Measurements from ENCODE around the gene RAET1G.
"Not testable (repeated sequence)": the region's sequence is repeated elsewhere in the genome, so short reads cannot be mapped to it uniquely, and the experiment has no call there.

RAET1G gene, protein sequence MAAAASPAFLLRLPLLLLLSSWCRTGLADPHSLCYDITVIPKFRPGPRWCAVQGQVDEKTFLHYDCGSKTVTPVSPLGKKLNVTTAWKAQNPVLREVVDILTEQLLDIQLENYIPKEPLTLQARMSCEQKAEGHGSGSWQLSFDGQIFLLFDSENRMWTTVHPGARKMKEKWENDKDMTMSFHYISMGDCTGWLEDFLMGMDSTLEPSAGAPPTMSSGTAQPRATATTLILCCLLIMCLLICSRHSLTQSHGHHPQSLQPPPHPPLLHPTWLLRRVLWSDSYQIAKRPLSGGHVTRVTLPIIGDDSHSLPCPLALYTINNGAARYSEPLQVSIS

DNA sequence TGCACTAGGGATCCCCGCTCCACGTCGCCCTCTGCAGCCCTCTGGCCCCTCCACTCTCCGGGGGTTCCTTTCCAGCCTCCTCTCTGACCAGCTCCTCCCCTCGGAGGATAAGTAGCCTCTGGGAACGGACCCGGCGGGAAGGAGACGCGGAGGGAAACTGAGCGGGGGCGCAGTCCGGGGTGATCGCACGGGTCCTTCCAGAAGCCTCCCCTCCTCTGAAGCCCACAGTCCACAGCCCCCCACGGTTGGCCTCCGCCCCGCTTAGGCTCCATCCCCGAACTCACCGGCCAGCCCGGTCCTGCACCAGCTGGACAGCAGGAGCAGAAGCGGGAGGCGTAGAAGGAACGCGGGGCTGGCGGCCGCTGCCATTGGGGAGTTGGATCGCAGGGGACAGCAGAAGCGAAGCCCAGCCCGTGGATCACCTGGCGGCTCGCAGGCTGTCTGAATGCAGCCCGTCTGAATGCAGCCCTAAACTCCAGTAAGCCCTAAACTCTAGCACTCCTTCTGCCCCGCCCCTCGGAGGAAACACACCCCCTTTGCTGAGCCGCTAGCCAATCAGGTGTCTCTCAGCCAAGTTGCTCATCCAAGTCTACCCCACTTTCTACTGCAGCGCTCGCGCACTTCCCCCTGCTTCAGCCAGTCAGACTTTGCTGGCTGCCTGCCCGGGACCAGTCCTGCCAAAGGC is at the start of gene RAET1G:
Gene RAET1G (minus strand): TSS at position 480 of the 685 bp plus-strand sequence. CDS start 111 bp downstream, at position 369.
- DNase-seq (ENCODE audit: low read depth, low spot score), result peak; percentile 65

DNA sequence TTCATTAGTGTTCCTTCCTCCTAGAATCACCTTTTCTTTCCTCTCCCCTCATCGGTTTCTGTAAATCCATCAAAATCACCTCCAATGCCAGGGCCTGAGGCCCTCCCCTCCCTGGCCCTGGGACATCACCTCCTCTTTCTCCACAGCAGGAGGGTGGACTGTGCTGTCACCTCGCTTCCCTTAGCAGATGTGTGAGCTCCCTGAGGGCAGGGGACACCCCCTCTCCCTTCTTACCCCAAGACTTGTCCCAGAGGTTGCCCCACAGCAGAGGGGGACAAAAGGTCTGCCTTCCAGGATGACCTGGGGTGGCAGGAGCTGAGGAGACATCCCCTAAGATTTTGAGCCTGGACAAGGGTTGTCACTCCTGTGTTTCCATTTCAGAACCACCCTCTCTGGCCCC is 46.7 kb upstream of the RAET1G start:
- DNase-seq (ENCODE audit: low read depth, low spot score), result no peak

DNA sequence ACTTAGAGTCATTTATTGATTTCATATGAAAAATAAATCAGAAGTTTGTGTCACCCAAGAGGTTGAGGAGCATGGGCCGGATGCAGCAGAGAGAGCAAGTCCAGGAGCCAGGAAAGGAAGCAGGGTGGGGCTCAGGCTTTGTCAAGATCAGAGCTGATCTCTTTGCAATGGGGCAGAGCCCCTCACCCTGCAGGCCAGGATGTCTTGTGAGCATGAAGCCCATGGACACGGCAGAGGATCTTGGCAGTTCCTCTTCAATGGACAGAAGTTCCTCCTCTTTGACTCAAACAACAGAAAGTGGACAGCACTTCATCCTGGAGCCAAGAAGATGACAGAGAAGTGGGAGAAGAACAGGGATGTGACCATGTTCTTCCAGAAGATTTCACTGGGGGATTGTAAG is 46.0 kb upstream of the RAET1G start:
- DNase-seq (ENCODE audit: low read depth, low spot score), result not testable (repeated sequence)

DNA sequence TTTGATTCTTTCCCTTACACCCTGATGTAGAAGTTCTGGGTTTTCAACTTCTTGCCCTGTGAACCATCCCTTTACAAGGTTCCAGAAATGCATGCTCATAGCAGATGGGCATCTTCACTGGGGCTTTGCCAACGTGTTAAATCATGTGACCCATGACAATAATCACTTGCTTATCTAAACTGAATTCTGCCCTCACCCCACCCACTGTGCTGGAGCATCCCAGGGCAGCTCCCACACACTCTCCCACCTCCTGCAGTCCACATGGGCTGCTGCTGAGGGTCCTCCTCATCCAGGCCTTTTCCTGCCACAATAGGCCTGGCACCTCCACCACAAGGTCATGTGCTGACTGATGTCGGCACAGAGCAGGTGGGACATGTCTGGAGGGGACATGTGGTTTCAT is 45.1 kb upstream of the RAET1G start:
- DNase-seq (ENCODE audit: low read depth, low spot score), result not testable (repeated sequence)

DNA sequence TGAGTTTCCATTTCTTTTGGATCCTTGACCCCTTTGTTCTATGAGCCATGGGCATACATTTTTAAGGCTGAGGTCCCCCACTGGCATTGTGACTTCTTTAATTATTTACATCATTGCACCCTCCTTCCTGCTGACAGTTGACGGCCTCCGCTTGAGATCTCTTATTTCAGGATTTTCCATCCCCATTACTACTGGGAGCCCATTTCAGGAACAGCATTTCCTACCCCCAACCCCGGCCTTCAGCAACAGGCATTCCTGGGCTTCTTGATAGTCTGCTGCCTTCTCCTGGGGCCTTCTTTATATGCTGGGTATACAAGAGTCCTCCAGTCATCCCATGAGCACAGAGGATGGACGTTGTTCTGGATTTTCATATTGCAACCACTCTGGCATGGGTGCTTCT is 44.7 kb upstream of the RAET1G start:
- DNase-seq (ENCODE audit: low read depth, low spot score), result no peak

DNA sequence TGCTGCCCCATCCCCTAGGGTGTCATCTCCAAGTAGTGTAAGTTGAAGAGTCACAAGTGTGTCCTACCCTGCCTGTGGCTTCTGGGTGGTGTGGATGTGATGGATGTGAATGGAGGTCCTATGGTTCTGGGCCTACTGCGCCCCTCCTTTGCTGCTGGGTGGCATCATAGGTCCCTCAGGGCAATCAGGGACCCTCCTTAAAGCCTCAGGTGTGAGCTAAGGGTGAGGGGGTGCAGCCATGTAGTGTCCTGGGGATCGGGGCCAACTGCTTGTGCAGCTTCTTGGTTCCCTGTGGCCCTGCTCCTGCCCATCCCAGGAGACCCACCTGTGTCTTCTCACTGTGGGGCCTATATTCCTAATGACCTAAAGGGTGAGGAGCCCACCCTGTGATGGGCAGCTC is 43.4 kb upstream of the RAET1G start:
- DNase-seq (ENCODE audit: low read depth, low spot score), result not testable (repeated sequence)

DNA sequence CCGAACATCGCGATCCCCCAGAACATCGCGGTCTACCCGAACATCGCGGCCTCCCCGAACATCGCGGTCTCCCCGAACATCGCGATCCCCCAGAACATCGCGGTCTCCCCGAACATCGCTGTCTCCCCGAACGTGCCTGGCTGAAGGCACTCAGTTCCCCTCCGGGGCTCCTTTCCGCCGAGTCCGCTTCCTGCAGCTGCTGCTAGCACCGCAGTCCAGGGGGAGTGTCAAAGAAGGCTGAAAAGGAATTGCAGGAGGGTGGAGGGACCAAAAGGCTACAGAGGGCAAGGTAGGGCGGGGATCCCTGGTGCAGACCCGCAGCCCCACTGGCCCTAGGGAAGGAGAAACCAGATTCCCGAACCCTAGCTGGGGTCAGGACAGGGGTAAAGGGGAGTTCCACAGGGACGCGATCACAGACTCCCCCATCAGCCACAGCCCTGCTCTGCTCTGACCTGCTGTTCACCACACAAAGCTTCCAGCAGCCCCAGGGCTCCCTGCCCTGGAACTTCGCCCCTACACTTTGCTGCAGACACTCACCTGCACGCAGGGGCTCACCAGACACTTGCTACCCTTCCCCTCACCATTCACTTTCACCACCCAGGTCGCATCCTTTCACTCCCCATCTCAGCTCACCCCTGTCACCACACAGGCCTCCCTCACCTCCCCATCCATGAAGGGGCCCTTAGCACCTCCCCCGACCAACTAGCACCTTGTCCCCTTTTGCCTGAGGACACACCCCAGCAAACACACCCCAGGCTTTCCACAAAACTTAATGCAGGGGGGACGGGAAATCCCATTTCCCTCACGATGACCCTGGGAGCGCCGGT is 42.5 kb upstream of the RAET1G start:
- DNase-seq (ENCODE audit: low read depth, low spot score), result no peak

DNA sequence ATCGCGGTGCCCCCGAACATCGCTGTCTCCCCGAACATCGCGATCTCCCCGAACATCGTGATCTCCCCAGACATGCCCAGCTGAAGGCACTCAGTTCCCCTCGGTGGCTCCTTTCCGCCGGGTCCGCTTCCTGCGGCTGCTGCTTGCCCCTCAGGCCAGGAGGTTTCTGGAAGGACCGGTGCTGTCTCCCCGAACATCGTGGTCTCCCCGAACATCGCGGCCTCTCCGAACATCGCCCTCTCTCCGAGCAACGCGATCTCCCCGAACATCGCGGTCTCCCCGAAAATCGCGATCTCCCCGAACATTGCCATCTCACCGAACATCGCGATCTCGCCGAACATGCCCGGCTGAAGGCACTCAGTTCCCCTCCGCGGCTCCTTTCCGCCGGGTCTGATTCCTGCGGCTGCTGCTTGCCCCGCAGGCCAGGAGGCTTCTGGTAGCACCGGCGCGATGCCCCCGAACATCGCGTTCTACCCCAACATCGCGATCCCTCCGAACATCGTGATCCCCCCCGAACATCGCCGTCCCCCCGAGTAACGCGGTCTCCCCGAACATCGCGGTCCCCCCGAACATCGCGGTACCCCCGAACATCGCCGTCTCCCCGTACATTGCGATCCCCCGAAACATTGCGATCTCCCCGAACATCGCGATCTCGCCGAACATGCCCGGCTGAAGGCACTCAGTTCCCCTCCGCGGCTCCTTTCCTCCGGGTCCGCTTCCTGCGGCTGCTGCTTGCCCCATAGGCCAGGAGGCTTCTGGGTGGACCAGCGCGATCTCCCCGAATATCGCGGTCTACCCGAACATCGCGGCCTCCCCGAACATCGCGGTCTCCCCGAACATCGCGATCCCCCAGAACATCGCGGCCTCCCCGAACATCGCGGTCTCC is 41.6 kb upstream of the RAET1G start:
- no peak for DNase-seq (ENCODE audit: low read depth, low spot score)

DNA sequence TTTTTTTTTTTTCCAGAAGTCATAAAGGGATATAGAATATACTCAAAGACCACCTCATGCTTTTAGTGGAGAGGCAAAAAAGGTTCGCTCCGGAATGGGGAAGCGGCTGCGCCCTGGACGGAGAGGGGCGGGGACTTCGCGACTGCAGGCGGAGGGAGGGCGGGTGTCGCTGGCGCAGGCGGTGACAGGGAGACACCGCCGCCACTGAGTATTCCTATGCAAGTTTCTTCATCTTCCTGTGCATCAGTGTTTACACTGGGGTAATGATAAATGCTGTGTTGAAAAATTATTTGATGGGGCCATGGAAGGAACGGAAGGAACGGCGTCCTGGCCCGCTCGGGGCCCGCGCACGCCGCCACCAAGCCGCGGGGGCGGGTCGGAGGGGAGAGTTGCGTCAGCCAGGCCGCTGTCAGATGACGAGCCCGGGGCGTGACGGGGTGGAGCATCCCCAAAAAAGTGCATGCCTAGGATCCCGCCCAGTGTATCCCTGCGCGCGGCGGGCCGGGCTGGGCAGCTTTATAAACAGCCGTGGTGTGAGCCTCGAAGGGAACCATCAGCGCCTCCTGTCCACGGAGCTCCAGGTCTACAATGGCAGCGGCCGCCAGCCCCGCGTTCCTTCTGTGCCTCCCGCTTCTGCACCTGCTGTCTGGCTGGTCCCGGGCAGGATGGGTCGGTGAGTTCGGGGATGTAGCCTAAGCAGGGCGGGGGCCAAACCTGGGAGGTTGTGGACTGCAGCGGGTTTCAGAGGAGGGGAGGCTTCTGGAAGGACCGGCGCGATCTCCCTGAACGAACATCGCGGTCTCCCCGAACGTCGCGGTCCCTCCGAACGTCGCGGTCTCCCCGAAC is 40.8 kb upstream of the RAET1G start, which contains the start of gene ULBP1:
Gene ULBP1 (plus strand): TSS at position 482 of the 846 bp plus-strand sequence. CDS start 107 bp downstream, at position 589.
- DNase-seq (ENCODE audit: low read depth, low spot score), result no peak

DNA sequence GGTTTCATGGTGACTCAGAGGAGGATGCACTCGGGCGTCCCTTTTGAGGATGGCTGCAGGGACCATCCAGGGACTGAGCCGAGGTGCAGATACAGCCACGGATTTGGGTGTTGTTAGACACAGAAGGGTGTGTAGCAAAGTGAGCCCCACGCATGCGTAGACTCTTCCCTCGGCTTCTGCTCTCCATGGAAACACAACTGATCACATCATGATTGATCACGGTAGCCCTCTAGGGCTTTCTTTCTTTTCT is 40.2 kb upstream of the RAET1G start:
- DNase-seq (ENCODE audit: low read depth, low spot score), result no peak

DNA sequence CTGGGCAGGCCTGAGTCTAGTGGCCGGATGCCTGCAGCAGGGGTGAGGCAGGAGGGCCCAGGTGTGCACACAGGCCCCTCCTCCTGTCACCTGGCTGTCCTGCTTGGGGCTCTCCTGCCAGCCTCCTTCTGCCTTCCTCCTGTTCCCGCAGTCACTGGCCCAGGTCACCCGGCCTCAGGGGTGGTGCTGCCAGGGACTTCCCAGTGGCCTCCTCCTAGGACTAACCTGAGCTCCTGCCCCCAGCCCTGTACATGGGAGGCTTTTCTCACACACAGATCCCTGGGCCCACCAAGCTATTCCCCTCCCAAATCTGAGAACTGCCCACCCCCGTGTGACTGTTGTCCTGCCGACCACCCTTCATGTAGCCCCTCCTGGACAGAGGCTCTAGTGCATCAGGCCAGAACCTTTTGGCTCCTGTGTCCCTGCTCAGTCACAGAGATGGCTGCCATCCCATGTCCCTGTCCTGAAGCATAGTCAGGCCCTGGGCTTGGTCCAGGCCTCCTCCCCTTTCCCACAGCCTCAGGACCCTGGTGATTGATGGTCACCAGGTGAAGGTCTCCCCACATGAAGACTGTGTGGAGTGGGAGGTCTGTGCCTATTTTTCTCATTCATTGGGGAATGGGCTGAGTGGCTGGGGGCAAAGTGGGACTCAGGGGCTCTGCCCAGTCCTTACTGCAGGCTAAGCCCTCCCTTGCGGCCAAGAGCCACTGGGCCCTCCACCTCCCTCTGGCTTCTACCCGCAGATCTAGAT is 39.7 kb upstream of the RAET1G start:
- no peak for DNase-seq (ENCODE audit: low read depth, low spot score)

DNA sequence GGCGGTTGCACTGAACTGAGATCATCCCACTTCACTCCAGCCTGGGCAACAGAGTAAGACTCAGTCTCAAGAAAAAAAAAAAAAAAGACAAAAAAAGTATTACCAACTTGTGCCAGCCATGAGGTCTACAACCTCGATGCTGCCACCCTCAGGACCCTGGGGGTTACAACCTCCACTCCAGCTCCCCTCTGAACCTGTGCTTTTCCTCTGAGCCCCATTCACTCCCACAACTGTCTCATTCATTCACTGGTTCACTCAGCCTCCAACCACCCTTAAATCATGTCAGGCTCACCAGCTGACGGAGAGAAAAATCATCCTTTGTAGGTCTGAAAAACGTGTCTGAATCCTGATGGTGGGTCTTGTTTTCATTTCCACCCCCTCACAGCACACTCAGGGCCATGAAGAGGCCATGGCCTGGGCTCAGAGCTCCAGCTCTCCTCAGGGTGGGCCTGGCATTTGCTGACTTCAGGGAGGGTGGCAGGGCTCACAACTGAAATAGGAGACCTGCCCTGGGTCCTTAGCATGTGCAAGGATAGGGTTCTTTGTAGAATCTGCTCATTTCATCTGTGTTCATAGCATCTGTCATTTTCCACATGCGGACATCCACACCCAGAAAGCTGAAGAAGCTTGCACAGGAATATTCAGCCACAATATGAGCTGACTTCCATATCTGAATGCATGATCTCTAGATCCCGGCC is 39.0 kb upstream of the RAET1G start:
- DNase-seq (ENCODE audit: low read depth, low spot score), result no peak

DNA sequence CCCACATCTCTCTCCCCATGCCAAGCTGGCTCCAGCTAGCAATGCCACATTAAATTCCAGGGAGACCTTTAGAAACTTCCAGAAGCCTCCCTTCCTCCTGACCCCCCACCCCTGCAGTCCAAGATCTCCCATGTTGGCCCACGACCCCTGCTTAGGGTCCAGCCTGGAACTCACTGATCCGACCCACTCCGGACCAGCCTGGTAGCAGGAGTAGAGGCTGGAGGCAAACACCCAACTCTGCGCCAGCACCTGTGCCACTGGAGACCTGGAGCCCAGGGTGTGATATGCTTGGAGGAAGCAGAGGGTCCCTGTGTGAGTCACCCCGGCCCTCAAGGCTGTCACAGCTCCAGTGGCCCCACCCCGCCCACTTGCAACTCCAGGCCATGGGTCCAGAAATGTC is 37.6 kb upstream of the RAET1G start:
- DNase-seq (ENCODE audit: low read depth, low spot score), result no peak

DNA sequence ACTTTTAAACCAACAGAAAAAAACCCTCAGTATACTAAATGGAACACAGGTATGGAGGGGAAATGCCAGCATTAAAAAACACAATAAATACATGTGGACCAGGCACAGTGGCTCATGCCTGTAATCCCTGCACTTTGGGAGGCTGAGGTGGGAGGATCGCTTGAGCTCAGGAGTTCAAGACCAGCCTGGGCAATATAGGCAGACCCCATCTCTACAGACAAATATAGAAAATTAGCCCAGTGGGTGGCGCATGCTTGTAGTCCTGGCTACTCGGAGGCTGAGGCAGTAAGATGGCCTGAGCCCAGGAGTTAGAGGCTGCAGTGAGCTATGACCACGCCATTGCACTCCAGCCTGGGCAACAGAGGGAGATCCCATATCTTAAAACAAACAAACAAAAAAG is 36.9 kb upstream of the RAET1G start:
- not testable (repeated sequence) for DNase-seq (ENCODE audit: low read depth, low spot score)

DNA sequence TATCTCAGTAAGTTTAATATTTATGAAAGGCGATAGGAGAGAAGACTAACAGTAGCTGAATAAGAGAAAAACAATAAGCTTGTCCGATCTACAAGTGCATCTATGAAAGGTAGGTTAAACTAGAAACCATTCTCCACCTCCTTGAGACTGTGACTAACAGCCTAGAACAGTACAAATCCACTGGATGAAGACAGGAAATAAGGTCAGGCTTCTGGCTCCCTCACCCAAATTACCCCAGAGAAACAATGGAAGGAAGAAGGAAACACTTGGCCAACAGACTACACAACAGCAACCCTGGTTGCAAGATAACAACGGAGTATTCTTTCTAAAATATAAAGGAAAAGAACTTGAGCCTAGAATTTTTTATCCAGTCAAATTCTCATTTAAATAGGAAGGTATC is 35.2 kb upstream of the RAET1G start:
- not testable (repeated sequence) for DNase-seq (ENCODE audit: low read depth, low spot score)

DNA sequence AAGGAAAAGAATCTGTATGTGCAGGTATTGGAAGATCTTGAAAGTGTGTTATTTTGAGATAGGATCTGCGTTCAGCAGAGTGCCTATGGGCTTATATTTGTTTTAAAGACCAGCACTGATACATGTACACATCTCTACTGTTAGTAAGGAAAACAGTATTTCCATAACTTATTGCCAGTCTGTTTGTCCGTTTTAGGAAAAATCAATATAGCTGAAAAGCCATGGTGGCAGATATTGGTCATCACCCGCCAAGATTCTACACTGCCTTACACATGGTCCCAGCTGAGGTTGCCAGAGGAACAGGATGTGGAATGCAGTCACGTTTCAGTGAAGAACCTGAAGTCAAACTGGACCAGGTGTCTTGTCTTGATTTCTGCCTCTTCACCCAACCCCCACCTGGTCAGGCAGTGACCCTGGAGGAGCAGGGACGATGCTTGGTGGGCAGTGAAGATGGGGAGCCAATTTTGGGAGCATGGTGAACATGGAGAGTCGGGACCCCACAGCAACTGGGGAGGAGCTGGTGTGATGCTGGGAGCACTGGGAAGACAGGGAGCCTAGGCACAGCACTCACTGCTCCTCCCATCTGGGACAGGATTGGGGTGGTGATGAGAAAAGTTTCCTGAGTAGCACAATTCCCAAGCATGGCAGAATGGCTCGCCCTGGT is 32.9 kb upstream of the RAET1G start:
- DNase-seq (ENCODE audit: low read depth, low spot score), result not testable (repeated sequence)

DNA sequence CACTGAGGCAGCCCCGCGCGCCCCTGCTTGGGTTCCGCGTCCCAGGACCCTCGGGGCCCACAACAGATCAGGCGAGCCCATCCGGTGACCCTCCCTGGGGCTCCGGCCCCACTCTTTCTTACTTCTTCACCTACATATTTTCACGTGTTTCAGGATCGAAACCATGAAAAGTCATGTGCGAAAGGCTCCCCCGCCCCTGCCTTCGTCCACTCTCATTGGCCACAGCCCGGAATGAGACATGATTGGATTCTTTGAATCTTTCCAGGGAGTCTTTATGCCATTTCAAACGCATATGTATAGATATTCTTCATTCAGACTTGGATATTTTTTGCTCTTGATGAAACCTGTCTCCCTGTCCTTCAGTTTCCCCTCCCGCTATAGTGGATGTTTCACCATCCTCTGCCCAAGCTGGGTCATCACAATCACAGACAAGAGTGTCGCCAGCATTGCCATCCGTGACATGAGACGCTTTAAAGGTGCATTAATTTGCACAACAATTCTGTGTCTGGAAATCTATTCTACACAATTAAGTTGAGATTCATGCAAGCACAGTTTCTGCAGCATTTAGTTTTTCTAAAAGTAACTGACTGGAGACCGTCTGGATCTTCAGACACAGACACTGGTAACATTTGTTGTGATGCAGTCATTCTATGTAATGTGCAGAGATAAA is 32.2 kb upstream of the RAET1G start:
- not testable (repeated sequence) for DNase-seq (ENCODE audit: low read depth, low spot score)

Measured in brain pericyte (primary cell).